C4-2B (cell line): Measurements from ENCODE around the gene GDI1.

Source experiments
- CTCF ChIP-seq: fragments of 450-650 bp; conservative IDR thresholded peaks from 2 replicates; pipeline ENCODE4 v1.5.1; 2017; ENCODE audit warnings: mild to moderate bottlenecking
- ZFX ChIP-seq: fragments of 450-650 bp; IDR thresholded peaks from 2 replicates; pipeline ENCODE4 v1.6.1; 2017

DNA sequence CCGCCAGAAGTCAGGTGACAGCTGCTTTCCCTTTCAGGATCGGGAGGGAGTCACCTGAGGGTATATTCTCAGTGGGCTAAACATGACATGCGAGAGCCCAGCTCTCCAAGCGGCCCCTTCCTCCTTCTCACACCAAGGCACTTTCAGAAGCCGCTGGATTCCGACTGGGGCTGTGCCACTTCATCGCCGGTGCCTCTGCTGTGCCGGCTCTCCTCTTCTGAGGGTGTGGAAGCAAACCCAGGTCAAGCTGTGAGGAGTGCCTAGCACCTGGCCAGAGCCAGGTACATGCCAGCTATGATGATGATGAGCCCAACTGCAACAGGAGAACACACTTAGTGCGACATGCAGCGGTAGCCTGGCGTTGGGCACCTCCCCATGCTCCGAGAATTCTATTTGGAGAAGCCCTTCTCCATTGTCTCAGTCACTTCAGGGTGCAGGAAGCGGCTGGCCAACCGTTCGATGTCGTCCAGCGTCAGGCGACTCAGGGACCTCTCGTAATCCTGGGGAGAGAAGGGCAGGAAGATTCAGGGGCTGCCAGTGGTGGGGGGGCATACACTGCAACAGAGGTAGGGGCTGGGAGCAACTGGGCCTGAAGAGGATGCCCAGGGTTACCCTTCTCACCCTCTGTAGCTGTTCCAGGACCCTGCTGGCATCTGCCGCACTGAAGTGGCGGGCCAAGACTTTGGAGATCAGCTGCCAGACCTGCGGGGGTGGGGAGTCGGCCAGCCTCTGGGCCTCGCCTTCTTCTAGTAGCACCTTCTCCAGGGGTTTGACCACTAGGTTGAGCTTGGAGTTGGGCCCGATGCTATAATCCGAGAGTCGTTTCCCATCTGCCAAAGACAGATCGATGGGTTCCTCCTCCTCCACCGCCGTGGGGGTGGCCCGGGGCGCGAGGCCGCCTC lies 48.4 kb downstream of the GDI1 start:
- no peak for TF ChIP-seq CTCF
- TF ChIP-seq ZFX, result no peak
